ENCODE data around the gene APOL5.

The APOL5 gene

GRCh38 chr22:35766654-35767580 lies 49.2 kb downstream of the APOL5 start:
- no peak for TF ChIP-seq CTCF (IDR thresholded peaks at IDR 0.05)

- TF ChIP-seq CTCF (IDR thresholded peaks at IDR 0.05), result no peak
These were observed 52.3 kb downstream of the APOL5 start for GRCh38 chr22:35769974-35770373.

GRCh38 chr22:35775339-35775738 lies 57.7 kb downstream of the APOL5 start:
- no peak for TF ChIP-seq CTCF (IDR thresholded peaks at IDR 0.05)

GRCh38 chr22:35777335-35777975 lies 59.8 kb downstream of the APOL5 start:
- no peak for TF ChIP-seq CTCF (IDR thresholded peaks at IDR 0.05)

All from LNCAP (cell line).